ENCODE results near the gene ZFYVE16.
"Not testable (repeated sequence)": the region's sequence is repeated elsewhere in the genome, so short reads cannot be mapped to it uniquely, and the experiment has no call there.

ZFYVE16 gene

GRCh38 chr5:80491296-80491695, 83.4 kb downstream of the ZFYVE16 start:
- DNase-seq = no peak

- no peak for DNase-seq
Observed at GRCh38 chr5:80492741-80493140, 84.9 kb downstream of the ZFYVE16 start.

- DNase-seq = not testable (repeated sequence)
Observed at GRCh38 chr5:80493443-80493842, 85.6 kb downstream of the ZFYVE16 start.

- DNase-seq = no peak
Observed at GRCh38 chr5:80495891-80496290, 88.0 kb downstream of the ZFYVE16 start.

- no peak for DNase-seq
Observed at GRCh38 chr5:80502800-80503199, 94.9 kb downstream of the ZFYVE16 start.

GRCh38 chr5:80503641-80504040, 95.8 kb downstream of the ZFYVE16 start:
- no peak for DNase-seq

GRCh38 chr5:80504833-80505232, 97.0 kb downstream of the ZFYVE16 start:
- no peak for DNase-seq

GRCh38 chr5:80507663-80508062, 99.8 kb downstream of the ZFYVE16 start:
- DNase-seq = no peak

- no peak for DNase-seq
Observed at GRCh38 chr5:80508844-80509243, 101.0 kb downstream of the ZFYVE16 start.

GRCh38 chr5:80509362-80509761, 101.5 kb downstream of the ZFYVE16 start:
- no peak for DNase-seq

GRCh38 chr5:80516826-80517225, 109.0 kb downstream of the ZFYVE16 start:
- DNase-seq = no peak
